Measurements from ENCODE around the gene OR6K2. TPM values are rescaled to one million over a fixed set of nuclear protein-coding genes. Genes with fewer than 3 reads are reported as not detected.

Gene OR6K2
- total and polyA plus RNA-seq, 2 of the 13 experiments (the other 11 are each of a cell fraction or from before 2014, with no cell fraction given) = not detected

- TF ChIP-seq ZBTB40 (IDR thresholded peaks at IDR 0.05) = no peak
- TF ChIP-seq ZBTB40 (CRISPR knock-in tag; IDR thresholded peaks at IDR 0.05) = no peak
- no peak for TF ChIP-seq GATAD1 (CRISPR knock-in tag; IDR thresholded peaks at IDR 0.05)
- TF ChIP-seq ERF (CRISPR knock-in tag; IDR thresholded peaks at IDR 0.05) = no peak
These were observed 46.4 kb downstream of the OR6K2 start (continued) for GRCh38 chr1:158654086-158654485.
